ENCODE data around the gene CTSW.
A peak's percentile ranks its signal among the peaks of the same experiment; 100 is the strongest.

Gene CTSW

DNA sequence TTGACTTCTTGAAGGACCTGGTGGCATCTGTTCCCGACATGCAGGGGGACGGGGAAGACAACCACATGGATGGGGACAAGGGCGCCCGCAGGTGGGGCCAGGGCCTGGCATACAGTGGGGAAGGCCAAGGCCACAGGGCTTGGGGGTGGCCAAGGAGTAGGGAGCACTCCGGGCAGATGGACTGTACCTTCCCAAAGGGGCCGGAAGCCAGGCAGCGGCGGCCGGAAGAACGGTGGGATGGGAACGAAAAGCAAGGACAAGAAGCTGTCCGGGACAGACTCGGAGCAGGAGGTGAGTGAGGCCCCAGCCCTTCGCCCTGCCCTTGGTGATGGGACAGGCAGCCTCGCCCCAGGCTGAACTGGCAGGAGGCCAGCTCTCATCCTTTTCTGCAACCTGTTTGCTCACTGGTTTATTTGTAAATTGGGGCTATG, 40.8 kb downstream of the CTSW start:
- Histone ChIP-seq H3K4me2 (ENCODE audit: low read depth, low read length, poor library complexity, severe bottlenecking) (peak overlapping the region; percentile 81), H3K27me3 (ENCODE audit: low read length) (no peaks in the 10 kb centered on the region), H3K9me3 (ENCODE audit: insufficient read depth, low read length) (no peaks in the 10 kb centered on the region), H3F3A (ENCODE audit: insufficient read depth) (no peaks in the 10 kb centered on the region), H4K20me1 (ENCODE audit: low read depth, low read length) (no peaks in the 10 kb centered on the region), H3K27ac (ENCODE audit: low read depth, low read length) (no peak overlapping the region), H3K79me2 (ENCODE audit: insufficient read depth, low read length) (no peaks in the 10 kb centered on the region), H3K4me3 (ENCODE audit: insufficient read depth, low read length, poor library complexity, severe bottlenecking) (peak overlapping the region; percentile 84), H3K36me3 (ENCODE audit: low read length) (no peaks in the 10 kb centered on the region), H3K9ac (ENCODE audit: low read length) (peak overlapping the region; percentile 67), H3K9me2 (replicated peaks; ENCODE audit: insufficient read depth, low read length) (no peaks in the 10 kb centered on the region), H2AFZ (ENCODE audit: low read depth, low read length, severe bottlenecking) (no peak overlapping the region)
- TF ChIP-seq EZH2phosphoT487 (conservative IDR thresholded peaks at IDR 0.05; ENCODE audit: low read length), result no peak
- TF ChIP-seq, protein P1, sequence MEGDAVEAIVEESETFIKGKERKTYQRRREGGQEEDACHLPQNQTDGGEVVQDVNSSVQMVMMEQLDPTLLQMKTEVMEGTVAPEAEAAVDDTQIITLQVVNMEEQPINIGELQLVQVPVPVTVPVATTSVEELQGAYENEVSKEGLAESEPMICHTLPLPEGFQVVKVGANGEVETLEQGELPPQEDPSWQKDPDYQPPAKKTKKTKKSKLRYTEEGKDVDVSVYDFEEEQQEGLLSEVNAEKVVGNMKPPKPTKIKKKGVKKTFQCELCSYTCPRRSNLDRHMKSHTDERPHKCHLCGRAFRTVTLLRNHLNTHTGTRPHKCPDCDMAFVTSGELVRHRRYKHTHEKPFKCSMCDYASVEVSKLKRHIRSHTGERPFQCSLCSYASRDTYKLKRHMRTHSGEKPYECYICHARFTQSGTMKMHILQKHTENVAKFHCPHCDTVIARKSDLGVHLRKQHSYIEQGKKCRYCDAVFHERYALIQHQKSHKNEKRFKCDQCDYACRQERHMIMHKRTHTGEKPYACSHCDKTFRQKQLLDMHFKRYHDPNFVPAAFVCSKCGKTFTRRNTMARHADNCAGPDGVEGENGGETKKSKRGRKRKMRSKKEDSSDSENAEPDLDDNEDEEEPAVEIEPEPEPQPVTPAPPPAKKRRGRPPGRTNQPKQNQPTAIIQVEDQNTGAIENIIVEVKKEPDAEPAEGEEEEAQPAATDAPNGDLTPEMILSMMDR (IDR thresholded peaks at IDR 0.05; ENCODE audit: insufficient read depth, low read length, poor library complexity, severe bottlenecking), result no peak

DNA sequence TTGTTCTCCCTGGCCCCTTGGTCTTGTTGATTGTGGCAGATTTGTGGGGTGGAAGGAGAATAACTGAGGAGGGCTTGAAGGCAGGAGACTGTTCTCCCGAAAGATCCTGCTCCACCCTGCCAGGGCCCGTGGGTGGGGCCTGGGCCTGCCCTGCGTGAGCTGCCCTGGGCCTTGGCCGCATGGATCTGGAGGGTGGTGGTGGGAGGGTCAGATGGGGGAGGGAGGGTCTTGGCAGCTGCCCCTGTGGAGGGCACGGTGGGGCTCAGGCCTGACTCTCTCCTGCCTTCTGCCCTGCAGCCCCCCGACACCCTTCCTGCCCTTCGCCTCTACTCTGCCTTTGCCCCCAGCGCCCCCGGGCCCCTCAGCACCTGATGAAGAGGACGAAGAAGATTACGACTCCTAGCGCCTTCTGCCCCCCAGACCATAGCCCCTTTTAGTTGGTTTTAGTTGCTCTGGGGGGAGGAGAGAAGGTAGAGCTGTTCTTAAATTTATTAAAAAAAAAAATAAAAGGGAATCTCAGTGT, 41.5 kb downstream of the CTSW start:
- H2AFZ ChIP-seq (ENCODE audit: low read depth, low read length, severe bottlenecking), result no peak overlapping the region
- TF ChIP-seq, protein P1 (IDR thresholded peaks at IDR 0.05; ENCODE audit: insufficient read depth, low read length, poor library complexity, severe bottlenecking), result no peak
- TF ChIP-seq EZH2phosphoT487 (conservative IDR thresholded peaks at IDR 0.05; ENCODE audit: low read length), result no peak
- H3F3A ChIP-seq (ENCODE audit: insufficient read depth), result no peaks in the 10 kb centered on the region
- no peaks in the 10 kb centered on the region for H4K20me1 ChIP-seq (ENCODE audit: low read depth, low read length)
- no peak overlapping the region for H3K4me3 ChIP-seq (ENCODE audit: insufficient read depth, low read length, poor library complexity, severe bottlenecking)
- no peak overlapping the region for H3K9ac ChIP-seq (ENCODE audit: low read length)
- no peaks in the 10 kb centered on the region for H3K9me2 ChIP-seq (replicated peaks; ENCODE audit: insufficient read depth, low read length)
- no peak overlapping the region for H3K4me2 ChIP-seq (ENCODE audit: low read depth, low read length, poor library complexity, severe bottlenecking)
- H3K36me3 ChIP-seq (ENCODE audit: low read length), result no peaks in the 10 kb centered on the region
- no peaks in the 10 kb centered on the region for H3K27me3 ChIP-seq (ENCODE audit: low read length)
- H3K27ac ChIP-seq (ENCODE audit: low read depth, low read length), result no peak overlapping the region
- no peaks in the 10 kb centered on the region for H3K9me3 ChIP-seq (ENCODE audit: insufficient read depth, low read length)
- no peaks in the 10 kb centered on the region for H3K79me2 ChIP-seq (ENCODE audit: insufficient read depth, low read length)

DNA sequence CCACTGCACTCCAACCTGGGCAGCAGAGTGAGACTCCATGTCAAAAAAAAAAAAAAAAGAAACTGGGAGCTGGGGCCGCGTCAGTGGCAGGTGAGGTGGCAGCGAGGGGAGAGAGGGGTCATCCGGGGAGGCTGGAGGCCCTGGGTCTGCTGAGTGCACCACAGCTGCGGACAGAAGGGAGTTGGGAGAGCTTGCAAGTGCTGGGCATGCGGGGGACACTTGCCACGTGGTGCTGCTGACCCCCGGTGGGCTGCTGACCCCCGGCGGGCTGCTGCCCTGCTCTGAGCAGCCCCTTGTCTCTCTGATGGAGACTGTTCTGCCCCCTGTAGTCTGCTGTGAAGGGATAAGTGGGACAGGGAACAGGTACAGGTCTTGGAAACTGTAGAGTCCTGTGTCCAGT, 42.2 kb downstream of the CTSW start:
- Histone ChIP-seq H3K4me2 (ENCODE audit: low read depth, low read length, poor library complexity, severe bottlenecking) (no peak overlapping the region), H3K79me2 (ENCODE audit: insufficient read depth, low read length) (no peaks in the 10 kb centered on the region), H3K9ac (ENCODE audit: low read length) (no peak overlapping the region), H3K9me2 (replicated peaks; ENCODE audit: insufficient read depth, low read length) (no peaks in the 10 kb centered on the region), H3K27ac (ENCODE audit: low read depth, low read length) (no peak overlapping the region), H3K27me3 (ENCODE audit: low read length) (no peaks in the 10 kb centered on the region), H3K9me3 (ENCODE audit: insufficient read depth, low read length) (no peaks in the 10 kb centered on the region), H3K4me3 (ENCODE audit: insufficient read depth, low read length, poor library complexity, severe bottlenecking) (no peak overlapping the region), H3F3A (ENCODE audit: insufficient read depth) (no peaks in the 10 kb centered on the region), H4K20me1 (ENCODE audit: low read depth, low read length) (no peaks in the 10 kb centered on the region), H2AFZ (ENCODE audit: low read depth, low read length, severe bottlenecking) (no peak overlapping the region), H3K36me3 (ENCODE audit: low read length) (no peaks in the 10 kb centered on the region)
- TF ChIP-seq, protein P1 (IDR thresholded peaks at IDR 0.05; ENCODE audit: insufficient read depth, low read length, poor library complexity, severe bottlenecking), result no peak
- no peak for TF ChIP-seq EZH2phosphoT487 (conservative IDR thresholded peaks at IDR 0.05; ENCODE audit: low read length)

Measured in SU-DHL-6 (cell line).